A549 (cell line): Measurements from ENCODE around the gene IPO9.

ENCODE experiments used
- CBX8 ChIP-seq: fragments of 200-600 bp; sonication (generic); IDR thresholded peaks from 2 replicates; pipeline ENCODE4 v1.6.1; 2016
- EP300 ChIP-seq, 2 experiments: fragments of >200 bp; sonication (Bioruptor Twin); formaldehyde crosslinking; IDR thresholded peaks; 2 replicates in 1 of 2; 3 replicates in 1 of 2; pipeline ENCODE4 v1.6.1; 2016 to 2017
- MYC ChIP-seq: IDR thresholded peaks from 2 replicates; pipeline ENCODE4 v1.6.1; 2012; ENCODE audit warnings: mild to moderate bottlenecking, inconsistent platforms, low read length, improper control_type of control experiment, borderline replicate concordance
- POLR2A ChIP-seq: IDR thresholded peaks from 2 replicates; pipeline ENCODE4 v1.6.1; 2012; ENCODE audit warnings: mild to moderate bottlenecking, low read length
- RNF2 ChIP-seq: fragments of 200-600 bp; sonication (generic); IDR thresholded peaks from 2 replicates; pipeline ENCODE4 v1.6.1; 2016; ENCODE audit warnings: low read depth, mild to moderate bottlenecking, antibody characterized with exemption, moderate library complexity, borderline replicate concordance
- ZSCAN20 ChIP-seq: fragments of 250-450 bp; sonication (Bioruptor Pico); IDR thresholded peaks from 2 replicates; pipeline ENCODE4 v1.8.0; 2022; ENCODE audit warnings: mild to moderate bottlenecking, moderate library complexity
- TF ChIP-seq, protein P1 (sequence below): fragments of >200 bp; sonication (Bioruptor Twin); formaldehyde crosslinking; IDR thresholded peaks from 3 replicates; pipeline ENCODE4 v1.5.1; 2016
- TF ChIP-seq, protein P2 (sequence below): IDR thresholded peaks from 2 replicates; pipeline ENCODE4 v1.6.1; 2012
- TF ChIP-seq, protein P3 (sequence below): fragments of 450-650 bp; IDR thresholded peaks from 2 replicates; pipeline ENCODE4 v1.6.1; 2014; ENCODE audit warnings: antibody characterized with exemption
- TF ChIP-seq, protein P4 (sequence below): fragments of 250-450 bp; sonication (Bioruptor Pico); IDR thresholded peaks from 2 replicates; pipeline ENCODE4 v1.5.0; 2021; ENCODE audit warnings: mild to moderate bottlenecking, moderate library complexity, borderline replicate concordance
- TF ChIP-seq, protein P5 (sequence below): IDR thresholded peaks from 2 replicates; pipeline ENCODE4 v1.6.1; 2012

DNA sequence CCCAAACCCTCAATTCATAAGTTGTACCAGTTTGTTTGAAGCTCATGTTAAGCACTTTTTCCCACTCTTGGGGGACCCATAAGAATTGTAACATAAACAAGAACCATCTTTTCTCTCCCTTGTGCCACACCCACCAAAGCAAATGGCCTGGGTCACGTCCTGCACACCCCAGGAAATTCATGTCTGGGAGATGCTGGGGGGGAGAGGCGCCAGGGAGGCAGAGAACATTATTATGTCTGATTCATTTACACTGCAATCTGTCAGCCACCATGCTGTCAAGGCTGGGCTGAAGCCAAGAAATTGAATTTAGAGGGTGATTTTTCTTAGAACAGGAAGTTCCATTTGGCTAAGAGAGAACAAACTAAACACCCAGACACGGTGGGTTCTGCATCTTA is 37.2 kb upstream of the IPO9 start:
- TF ChIP-seq MYC: no peak
- no peak for TF ChIP-seq EP300 (IDR thresholded peaks at IDR 0.05)
- no peak for TF ChIP-seq POLR2A
- TF ChIP-seq, protein P1, sequence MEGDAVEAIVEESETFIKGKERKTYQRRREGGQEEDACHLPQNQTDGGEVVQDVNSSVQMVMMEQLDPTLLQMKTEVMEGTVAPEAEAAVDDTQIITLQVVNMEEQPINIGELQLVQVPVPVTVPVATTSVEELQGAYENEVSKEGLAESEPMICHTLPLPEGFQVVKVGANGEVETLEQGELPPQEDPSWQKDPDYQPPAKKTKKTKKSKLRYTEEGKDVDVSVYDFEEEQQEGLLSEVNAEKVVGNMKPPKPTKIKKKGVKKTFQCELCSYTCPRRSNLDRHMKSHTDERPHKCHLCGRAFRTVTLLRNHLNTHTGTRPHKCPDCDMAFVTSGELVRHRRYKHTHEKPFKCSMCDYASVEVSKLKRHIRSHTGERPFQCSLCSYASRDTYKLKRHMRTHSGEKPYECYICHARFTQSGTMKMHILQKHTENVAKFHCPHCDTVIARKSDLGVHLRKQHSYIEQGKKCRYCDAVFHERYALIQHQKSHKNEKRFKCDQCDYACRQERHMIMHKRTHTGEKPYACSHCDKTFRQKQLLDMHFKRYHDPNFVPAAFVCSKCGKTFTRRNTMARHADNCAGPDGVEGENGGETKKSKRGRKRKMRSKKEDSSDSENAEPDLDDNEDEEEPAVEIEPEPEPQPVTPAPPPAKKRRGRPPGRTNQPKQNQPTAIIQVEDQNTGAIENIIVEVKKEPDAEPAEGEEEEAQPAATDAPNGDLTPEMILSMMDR: no peak
- TF ChIP-seq, protein P2, sequence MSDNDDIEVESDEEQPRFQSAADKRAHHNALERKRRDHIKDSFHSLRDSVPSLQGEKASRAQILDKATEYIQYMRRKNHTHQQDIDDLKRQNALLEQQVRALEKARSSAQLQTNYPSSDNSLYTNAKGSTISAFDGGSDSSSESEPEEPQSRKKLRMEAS: no peak
- TF ChIP-seq, protein P3, sequence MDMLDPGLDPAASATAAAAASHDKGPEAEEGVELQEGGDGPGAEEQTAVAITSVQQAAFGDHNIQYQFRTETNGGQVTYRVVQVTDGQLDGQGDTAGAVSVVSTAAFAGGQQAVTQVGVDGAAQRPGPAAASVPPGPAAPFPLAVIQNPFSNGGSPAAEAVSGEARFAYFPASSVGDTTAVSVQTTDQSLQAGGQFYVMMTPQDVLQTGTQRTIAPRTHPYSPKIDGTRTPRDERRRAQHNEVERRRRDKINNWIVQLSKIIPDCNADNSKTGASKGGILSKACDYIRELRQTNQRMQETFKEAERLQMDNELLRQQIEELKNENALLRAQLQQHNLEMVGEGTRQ: no peak
- no peak for TF ChIP-seq CBX8
- TF ChIP-seq ZSCAN20: no peak
- TF ChIP-seq, protein P4, sequence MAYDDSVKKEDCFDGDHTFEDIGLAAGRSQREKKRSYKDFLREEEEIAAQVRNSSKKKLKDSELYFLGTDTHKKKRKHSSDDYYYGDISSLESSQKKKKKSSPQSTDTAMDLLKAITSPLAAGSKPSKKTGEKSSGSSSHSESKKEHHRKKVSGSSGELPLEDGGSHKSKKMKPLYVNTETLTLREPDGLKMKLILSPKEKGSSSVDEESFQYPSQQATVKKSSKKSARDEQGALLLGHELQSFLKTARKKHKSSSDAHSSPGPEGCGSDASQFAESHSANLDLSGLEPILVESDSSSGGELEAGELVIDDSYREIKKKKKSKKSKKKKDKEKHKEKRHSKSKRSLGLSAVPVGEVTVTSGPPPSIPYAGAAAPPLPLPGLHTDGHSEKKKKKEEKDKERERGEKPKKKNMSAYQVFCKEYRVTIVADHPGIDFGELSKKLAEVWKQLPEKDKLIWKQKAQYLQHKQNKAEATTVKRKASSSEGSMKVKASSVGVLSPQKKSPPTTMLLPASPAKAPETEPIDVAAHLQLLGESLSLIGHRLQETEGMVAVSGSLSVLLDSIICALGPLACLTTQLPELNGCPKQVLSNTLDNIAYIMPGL (CRISPR knock-in tag): no peak
- TF ChIP-seq RNF2: no peak
- TF ChIP-seq, protein P5, sequence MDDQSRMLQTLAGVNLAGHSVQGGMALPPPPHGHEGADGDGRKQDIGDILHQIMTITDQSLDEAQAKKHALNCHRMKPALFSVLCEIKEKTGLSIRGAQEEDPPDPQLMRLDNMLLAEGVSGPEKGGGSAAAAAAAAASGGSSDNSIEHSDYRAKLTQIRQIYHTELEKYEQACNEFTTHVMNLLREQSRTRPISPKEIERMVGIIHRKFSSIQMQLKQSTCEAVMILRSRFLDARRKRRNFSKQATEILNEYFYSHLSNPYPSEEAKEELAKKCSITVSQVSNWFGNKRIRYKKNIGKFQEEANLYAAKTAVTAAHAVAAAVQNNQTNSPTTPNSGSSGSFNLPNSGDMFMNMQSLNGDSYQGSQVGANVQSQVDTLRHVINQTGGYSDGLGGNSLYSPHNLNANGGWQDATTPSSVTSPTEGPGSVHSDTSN: no peak
